C4-2B (cell line): ENCODE data around the gene GGA3.
"Not testable (repeated sequence)": the region's sequence is repeated elsewhere in the genome, so short reads cannot be mapped to it uniquely, and the experiment has no call there.

Source experiments
- H3K27ac ChIP-seq: fragments of 450-650 bp; 2 replicates; pipeline ENCODE4 v1.5.1; 2017
- ZFX ChIP-seq: fragments of 450-650 bp; IDR thresholded peaks from 2 replicates; pipeline ENCODE4 v1.6.1; 2017
- TF ChIP-seq, protein P1 (sequence below): fragments of 450-650 bp; conservative IDR thresholded peaks from 2 replicates; pipeline ENCODE4 v1.5.1; 2017; ENCODE audit warnings: mild to moderate bottlenecking

GGA3 gene

GRCh38 chr17:75263055-75263454 is 1.6 kb upstream of the GGA3 start:
- TF ChIP-seq ZFX = no peak
- TF ChIP-seq, protein P1, sequence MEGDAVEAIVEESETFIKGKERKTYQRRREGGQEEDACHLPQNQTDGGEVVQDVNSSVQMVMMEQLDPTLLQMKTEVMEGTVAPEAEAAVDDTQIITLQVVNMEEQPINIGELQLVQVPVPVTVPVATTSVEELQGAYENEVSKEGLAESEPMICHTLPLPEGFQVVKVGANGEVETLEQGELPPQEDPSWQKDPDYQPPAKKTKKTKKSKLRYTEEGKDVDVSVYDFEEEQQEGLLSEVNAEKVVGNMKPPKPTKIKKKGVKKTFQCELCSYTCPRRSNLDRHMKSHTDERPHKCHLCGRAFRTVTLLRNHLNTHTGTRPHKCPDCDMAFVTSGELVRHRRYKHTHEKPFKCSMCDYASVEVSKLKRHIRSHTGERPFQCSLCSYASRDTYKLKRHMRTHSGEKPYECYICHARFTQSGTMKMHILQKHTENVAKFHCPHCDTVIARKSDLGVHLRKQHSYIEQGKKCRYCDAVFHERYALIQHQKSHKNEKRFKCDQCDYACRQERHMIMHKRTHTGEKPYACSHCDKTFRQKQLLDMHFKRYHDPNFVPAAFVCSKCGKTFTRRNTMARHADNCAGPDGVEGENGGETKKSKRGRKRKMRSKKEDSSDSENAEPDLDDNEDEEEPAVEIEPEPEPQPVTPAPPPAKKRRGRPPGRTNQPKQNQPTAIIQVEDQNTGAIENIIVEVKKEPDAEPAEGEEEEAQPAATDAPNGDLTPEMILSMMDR = no peak
- H3K27ac ChIP-seq = no peak overlapping the region

DNA sequence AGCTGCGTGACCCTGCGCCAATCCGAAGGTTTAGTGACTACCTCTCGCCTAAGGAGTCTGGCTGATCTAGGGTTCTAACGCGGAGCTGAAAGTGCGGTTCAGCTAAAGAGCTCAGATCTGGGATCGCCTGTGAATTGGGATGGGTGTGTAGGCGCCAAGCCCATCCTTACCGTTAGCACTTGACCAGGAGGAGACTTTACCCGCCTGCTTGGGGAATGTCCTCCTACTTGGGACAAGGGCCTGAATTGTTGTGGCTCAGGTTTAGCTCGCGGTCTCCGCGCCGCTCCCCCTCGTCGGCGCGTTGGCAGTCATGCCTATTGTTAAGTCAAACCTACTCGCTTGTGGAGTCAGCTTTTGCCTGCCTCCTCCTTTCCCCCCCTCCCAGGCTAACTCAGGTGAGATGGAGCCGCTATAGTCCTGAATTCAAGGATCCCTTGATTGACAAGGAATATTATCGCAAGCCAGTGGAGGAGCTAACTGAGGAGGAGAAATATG is 753 bp upstream of the GGA3 start:
- TF ChIP-seq, protein P1 = no peak
- 0 out of 2 replicates have a peak, but pooled peaks have one; percentile 27 for TF ChIP-seq ZFX
- peak overlapping the region; percentile 92 for H3K27ac ChIP-seq

GRCh38 chr17:75260641-75261335 is 618 bp downstream of the GGA3 start:
- TF ChIP-seq, protein P1 = no peak; the same call in 1 of the 2 replicates
- TF ChIP-seq ZFX = no peak
- H3K27ac ChIP-seq = peak overlapping the region; percentile 92

- not testable (repeated sequence) for H3K27ac ChIP-seq
Measured at GRCh38 chr17:75257228-75257627, 4.2 kb downstream of the GGA3 start.

DNA sequence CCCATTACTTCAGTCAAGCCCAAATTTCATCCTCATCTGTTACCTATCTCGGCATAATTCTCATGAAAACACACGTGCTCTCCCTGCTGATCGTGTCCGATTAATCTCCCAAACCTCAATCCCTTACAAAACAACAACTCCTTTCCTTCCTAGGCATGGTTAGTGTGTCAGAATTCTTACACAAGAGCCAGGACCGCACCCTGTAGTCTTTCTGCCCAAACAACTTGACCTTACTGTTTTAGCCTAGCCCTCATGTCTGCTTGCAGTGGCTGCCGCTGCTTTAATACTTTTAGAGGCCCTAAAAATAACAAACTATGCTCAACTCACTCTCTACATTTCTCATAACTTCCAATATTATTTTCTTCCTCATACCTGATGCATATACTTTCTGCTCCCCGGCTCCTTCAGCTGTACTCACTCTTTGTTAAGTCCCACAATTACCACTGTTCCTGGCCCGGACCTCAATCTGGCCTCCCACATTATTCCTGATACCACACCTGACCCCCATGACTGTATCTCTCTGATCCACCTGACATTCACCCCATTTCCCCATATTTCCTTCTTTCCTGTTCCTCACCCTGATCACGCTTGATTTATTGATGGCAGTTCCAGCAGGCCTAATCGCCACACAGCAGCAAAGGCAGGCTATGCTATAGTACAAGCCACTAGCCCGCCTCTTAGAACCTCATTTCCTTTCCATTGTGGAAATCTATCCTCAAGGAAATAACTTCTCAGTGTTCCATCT is 5.3 kb downstream of the GGA3 start:
- H3K27ac ChIP-seq = not testable (repeated sequence)

- H3K27ac ChIP-seq = no peak overlapping the region
- TF ChIP-seq, protein P1 = no peak
- TF ChIP-seq ZFX = no peak
Measured at GRCh38 chr17:75252039-75252816, 9.2 kb downstream of the GGA3 start.

DNA sequence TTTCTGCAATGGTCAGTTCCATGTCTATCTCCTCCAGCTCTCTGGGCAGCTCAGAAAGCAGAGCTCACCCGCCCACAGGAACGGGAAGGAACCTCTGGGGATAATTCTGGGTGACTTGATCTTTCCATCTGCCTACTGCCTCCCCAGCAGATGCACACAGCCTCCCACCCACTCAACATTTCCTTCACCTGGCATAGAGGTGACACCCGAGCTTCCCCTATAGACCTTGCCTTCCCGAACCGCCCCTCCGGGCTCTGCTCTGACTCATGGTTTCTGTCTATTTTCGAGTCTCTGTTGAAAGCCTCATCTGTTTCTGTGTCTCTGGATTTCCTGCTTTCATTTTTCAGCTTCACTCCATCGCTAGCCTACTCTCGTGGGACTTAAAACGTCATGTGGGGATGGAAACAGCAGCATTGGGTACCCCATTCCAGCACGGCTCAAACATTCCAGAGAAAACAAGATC is 11.4 kb downstream of the GGA3 start:
- TF ChIP-seq ZFX = no peak
- TF ChIP-seq, protein P1 = no peak
- no peak overlapping the region for H3K27ac ChIP-seq

DNA sequence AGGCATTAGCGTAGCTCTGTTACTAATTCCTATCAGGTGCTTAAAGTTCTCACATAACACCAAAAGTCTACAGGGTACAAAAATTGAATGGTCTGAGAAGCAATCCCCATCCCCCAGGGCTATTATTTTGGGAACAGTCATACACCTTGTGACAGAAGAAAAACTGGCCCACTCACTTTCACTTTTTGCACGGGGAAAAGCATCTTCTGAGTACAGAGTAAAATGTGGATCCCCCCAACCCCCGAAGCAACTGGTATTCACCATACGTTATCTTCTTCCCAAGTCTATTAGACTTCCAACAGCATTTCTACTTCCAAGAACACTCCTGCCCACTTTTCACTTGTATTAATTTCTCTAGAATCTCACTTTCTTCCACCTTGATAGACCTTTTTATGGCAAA is 11.8 kb downstream of the GGA3 start:
- no peak overlapping the region for H3K27ac ChIP-seq
- TF ChIP-seq, protein P1 = no peak
- no peak for TF ChIP-seq ZFX
